Lung (tissue), 12 donors: ENCODE data around the gene PANX1. TPM values are rescaled to one million over a fixed set of nuclear protein-coding genes. Genes with fewer than 3 reads are reported as not detected.

Source experiments
- ATAC-seq: fragments of 200-7000 bp; cut with Tn5 transposase; one replicate; pipeline ENCODE4 v1.9.1; 2020; ENCODE audit warnings: moderate number of reproducible peaks; ENCODE audit not compliant: insufficient read depth, low FRiP score
- DNase-seq, 3 donors: peaks; one replicate each; pipeline ENCODE4 v3.0.0-alpha.2; 2013 to 2017
- H3K27ac ChIP-seq, 2 donors: one replicate each; pipeline ENCODE4 v1.5.1; 2013; ENCODE audit warnings: mild to moderate bottlenecking in 2 of 2, moderate library complexity in 2 of 2, control low read depth in 1 of 2, inconsistent platforms in 1 of 2, low read depth in 1 of 2, low read length in 1 of 2
- H3K27me3 ChIP-seq, 3 donors: one replicate each; pipeline ENCODE4 v1.5.1; 2013; ENCODE audit warnings: low read length in 2 of 3; ENCODE audit not compliant: control insufficient read depth in 3 of 3, insufficient read depth in 3 of 3
- H3K36me3 ChIP-seq, 4 donors: one replicate each; pipeline ENCODE4 v1.5.1; 2013; ENCODE audit warnings: low read length in 4 of 4, mild to moderate bottlenecking in 1 of 4, moderate library complexity in 1 of 4; ENCODE audit not compliant: control insufficient read depth in 4 of 4, insufficient read depth in 4 of 4
- H3K4me1 ChIP-seq, 5 donors: one replicate each; pipeline ENCODE4 v1.5.1; 2013; ENCODE audit warnings: low read length in 5 of 5, mild to moderate bottlenecking in 2 of 5, moderate library complexity in 1 of 5; ENCODE audit not compliant: control insufficient read depth in 5 of 5, insufficient read depth in 5 of 5
- H3K4me3 ChIP-seq: one replicate; pipeline ENCODE4 v1.5.1; 2013; ENCODE audit warnings: mild to moderate bottlenecking, control low read depth, moderate library complexity
- H3K9ac ChIP-seq, 2 donors: one replicate each; pipeline ENCODE4 v1.5.1; 2013; ENCODE audit warnings: low read length in 2 of 2, control low read depth in 1 of 2; ENCODE audit not compliant: insufficient read depth in 1 of 2
- H3K9me3 ChIP-seq, 4 donors: one replicate each; pipeline ENCODE4 v1.5.1; 2013; ENCODE audit warnings: low read length in 3 of 4, mild to moderate bottlenecking in 1 of 4, moderate library complexity in 1 of 4; ENCODE audit not compliant: control insufficient read depth in 4 of 4, insufficient read depth in 3 of 4
- WGBS, 2 donors: extraction: QIAGEN DNeasy Blood & Tissue Kit; methylation state at CpG; one replicate each; pipeline ENCODE4 v1.1.7; 2013; 5-methylcytosine and 5-hydroxymethylcytosine counted together
- polyA plus RNA-seq, 2 donors: library from polyadenylated mRNA; stranded (reverse); fragments of 200-250 nt; gene quantifications; one replicate each; pipeline ENCODE4 v1.2.1, GENCODE V29; 2013
- total RNA-seq, 2 donors: library from RNA; depleted of rRNA in 1 of 2; stranded (reverse); fragments of >200 nt in 1 of 2; gene quantifications; one replicate each; pipeline ENCODE4 v1.2.1, GENCODE V29; 2014 to 2021
- TF ChIP-seq, protein P1 (sequence below): IDR thresholded peaks from 2 replicates; pipeline ENCODE4 v1.5.1; 2012; ENCODE audit warnings: mild to moderate bottlenecking; ENCODE audit errors: control extremely low read depth, extremely low read depth
- donor health status: control.
- donor health status: control.
- donor health status: Bipolar disorder and iron deficiency.
- donor health status: healthy.
- donor health status: DM: yes; HTN: yes; CAD: no.

The PANX1 gene
- total and polyA plus RNA-seq, 4 donors: 5.9 to 25.7 (median 19.0) TPM

DNA sequence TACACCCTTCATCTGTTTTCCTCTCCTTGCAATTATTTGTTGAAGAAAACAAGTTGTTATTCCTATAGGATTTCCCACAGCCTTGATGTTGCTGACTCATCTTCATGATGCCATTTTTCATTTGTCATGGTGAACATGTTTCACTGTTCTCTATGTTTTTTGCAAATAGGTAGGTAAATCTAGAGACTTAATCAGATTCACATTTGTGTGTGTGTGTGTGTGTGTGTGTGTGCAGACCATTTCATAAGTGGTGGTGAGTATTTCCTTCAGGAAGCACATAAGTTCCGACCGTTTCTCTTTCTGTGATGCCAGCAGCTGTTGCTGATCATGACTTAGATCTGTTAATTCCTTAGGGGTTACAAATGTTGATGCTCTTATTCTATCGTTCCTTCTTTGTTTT, 95.4 kb downstream of the PANX1 start:
- 43 to 56% methylated on average over 3 of the region's 3 CpGs for WGBS, 2 donors

More for the DNA sequence above, 95.4 kb downstream of the PANX1 start:
- ATAC-seq (no peak), DNase-seq (peak in 2 of 3 donors; percentile 11 to 23)
- Histone ChIP-seq H3K36me3 (no peaks in the 10 kb centered on the region), H3K9me3 (peaks cover 0 to 9% (median 5%) of the 10 kb centered on the region in 4 donors), H3K4me3 (no peak overlapping the region), H3K9ac (no peak overlapping the region), H3K4me1 (no peaks in the 10 kb centered on the region), H3K27me3 (no peaks in the 10 kb centered on the region), H3K27ac (no peak overlapping the region)
- TF ChIP-seq, protein P1, sequence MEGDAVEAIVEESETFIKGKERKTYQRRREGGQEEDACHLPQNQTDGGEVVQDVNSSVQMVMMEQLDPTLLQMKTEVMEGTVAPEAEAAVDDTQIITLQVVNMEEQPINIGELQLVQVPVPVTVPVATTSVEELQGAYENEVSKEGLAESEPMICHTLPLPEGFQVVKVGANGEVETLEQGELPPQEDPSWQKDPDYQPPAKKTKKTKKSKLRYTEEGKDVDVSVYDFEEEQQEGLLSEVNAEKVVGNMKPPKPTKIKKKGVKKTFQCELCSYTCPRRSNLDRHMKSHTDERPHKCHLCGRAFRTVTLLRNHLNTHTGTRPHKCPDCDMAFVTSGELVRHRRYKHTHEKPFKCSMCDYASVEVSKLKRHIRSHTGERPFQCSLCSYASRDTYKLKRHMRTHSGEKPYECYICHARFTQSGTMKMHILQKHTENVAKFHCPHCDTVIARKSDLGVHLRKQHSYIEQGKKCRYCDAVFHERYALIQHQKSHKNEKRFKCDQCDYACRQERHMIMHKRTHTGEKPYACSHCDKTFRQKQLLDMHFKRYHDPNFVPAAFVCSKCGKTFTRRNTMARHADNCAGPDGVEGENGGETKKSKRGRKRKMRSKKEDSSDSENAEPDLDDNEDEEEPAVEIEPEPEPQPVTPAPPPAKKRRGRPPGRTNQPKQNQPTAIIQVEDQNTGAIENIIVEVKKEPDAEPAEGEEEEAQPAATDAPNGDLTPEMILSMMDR: no peak

Other genes with a start within 250 kb of the PANX1 start
- gene HEPHL1, start 107.5 kb upstream of the PANX1 start, total RNA-seq: not detected
- gene HEPHL1, start 107.5 kb upstream of the PANX1 start, polyA plus RNA-seq: not detected
- not detected for gene IZUMO1R, start 175.7 kb downstream of the PANX1 start, total RNA-seq
- not detected for gene IZUMO1R, start 175.7 kb downstream of the PANX1 start, polyA plus RNA-seq